Measurements from ENCODE around the gene CDH4.

DNA sequence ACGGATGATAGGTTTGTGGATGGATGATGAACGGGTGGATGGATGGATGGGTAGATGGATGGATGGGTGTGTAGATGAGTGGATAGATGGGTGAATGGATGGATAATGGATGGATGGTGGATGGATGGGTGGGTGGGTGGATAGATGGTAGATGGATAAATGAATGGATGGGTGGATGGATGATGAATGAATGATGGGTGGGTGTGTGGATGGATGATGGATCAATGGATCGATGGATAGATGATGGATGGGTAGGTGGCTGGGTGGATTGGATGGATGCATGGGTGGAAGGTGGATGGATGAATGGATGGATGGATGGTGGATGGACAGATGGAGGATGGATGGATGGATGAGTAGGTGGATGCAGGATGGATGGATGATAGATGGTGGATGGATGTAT lies 419.5 kb downstream of the CDH4 start:
- TF ChIP-seq EZH2 (IDR thresholded peaks at IDR 0.05; ENCODE audit: borderline replicate concordance, low read depth, low read length, severe bottlenecking) (no peak), POLR2A (IDR thresholded peaks at IDR 0.05; ENCODE audit: low read depth, low read length) (no peak), MYC (IDR thresholded peaks at IDR 0.05; ENCODE audit: low read depth, low read length) (no peak), POLR2AphosphoS5 (IDR thresholded peaks at IDR 0.05; ENCODE audit: insufficient read depth, low read depth, low read length) (no peak)
- TF ChIP-seq, protein P1, sequence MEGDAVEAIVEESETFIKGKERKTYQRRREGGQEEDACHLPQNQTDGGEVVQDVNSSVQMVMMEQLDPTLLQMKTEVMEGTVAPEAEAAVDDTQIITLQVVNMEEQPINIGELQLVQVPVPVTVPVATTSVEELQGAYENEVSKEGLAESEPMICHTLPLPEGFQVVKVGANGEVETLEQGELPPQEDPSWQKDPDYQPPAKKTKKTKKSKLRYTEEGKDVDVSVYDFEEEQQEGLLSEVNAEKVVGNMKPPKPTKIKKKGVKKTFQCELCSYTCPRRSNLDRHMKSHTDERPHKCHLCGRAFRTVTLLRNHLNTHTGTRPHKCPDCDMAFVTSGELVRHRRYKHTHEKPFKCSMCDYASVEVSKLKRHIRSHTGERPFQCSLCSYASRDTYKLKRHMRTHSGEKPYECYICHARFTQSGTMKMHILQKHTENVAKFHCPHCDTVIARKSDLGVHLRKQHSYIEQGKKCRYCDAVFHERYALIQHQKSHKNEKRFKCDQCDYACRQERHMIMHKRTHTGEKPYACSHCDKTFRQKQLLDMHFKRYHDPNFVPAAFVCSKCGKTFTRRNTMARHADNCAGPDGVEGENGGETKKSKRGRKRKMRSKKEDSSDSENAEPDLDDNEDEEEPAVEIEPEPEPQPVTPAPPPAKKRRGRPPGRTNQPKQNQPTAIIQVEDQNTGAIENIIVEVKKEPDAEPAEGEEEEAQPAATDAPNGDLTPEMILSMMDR (IDR thresholded peaks at IDR 0.05; ENCODE audit: extremely low read depth in 1 of 2, insufficient read depth in 1 of 2, low read depth in 1 of 2, low read length in 2 of 2): no peak

All from endothelial cell of umbilical vein (primary cell).